Transverse colon (tissue), 3 donors: ENCODE measurements around the gene ZBTB16.

Experiments used
- POLR2A ChIP-seq: fragments of 450-650 bp; IDR thresholded peaks from one replicate; pipeline ENCODE4 v1.6.1; 2016; ENCODE audit warnings: antibody characterized with exemption, mild to moderate bottlenecking, moderate library complexity
- TF ChIP-seq, protein P1 (sequence below), 5 experiments: fragments of 200-600 bp in 3 of 5; fragments of 450-650 bp in 2 of 5; sonication (generic) in 3 of 5; IDR thresholded peaks; 1 replicate in 2 of 5; 2 replicates in 3 of 5; pipeline ENCODE4 v1.5.1; 2016 to 2017; ENCODE audit warnings: antibody characterized with exemption in 5 of 5, inconsistent platforms in 3 of 5, mild to moderate bottlenecking in 2 of 5, moderate library complexity in 1 of 5

DNA sequence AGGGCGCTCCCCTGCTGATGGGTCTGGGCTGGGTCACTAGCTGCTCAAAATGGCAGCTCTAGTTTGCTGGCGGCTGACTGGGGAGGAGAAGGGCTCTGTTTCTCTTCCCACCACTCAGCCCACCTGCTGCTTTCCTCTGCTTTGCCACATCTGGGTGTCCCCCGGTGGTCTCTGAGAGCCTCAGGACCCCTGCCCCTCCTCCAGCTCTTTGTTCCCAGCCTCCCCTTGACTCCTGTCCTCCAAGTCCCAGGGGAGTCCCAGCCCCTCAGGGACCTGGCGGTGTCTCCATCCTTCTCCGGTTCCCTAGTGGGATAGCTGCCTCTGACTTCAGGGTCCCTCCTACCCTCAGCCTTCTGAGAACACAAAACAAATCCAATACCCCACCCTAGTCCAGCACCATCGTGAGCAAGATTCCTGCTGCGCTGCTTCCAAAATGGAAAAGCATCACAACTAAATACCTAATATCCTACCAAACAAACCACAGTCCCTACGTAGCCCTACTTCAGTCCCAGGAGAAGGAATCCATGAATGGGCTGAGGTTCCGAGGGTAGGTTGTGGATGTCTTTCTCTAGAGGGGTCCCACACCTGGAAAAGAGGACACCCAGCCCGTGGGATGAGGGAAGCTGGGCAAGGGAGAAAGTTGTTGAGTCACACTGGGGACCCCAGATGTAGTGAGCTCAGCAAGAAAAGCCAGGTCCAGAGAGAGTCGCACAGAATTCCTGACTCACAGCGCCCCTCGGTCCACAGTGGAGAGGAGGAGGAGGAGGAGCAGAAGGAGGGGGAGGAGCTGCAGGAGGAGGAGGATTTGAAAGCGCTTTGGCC is 191.7 kb downstream of the ZBTB16 start:
- TF ChIP-seq, protein P1, sequence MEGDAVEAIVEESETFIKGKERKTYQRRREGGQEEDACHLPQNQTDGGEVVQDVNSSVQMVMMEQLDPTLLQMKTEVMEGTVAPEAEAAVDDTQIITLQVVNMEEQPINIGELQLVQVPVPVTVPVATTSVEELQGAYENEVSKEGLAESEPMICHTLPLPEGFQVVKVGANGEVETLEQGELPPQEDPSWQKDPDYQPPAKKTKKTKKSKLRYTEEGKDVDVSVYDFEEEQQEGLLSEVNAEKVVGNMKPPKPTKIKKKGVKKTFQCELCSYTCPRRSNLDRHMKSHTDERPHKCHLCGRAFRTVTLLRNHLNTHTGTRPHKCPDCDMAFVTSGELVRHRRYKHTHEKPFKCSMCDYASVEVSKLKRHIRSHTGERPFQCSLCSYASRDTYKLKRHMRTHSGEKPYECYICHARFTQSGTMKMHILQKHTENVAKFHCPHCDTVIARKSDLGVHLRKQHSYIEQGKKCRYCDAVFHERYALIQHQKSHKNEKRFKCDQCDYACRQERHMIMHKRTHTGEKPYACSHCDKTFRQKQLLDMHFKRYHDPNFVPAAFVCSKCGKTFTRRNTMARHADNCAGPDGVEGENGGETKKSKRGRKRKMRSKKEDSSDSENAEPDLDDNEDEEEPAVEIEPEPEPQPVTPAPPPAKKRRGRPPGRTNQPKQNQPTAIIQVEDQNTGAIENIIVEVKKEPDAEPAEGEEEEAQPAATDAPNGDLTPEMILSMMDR (IDR thresholded peaks at IDR 0.05), result no peak
- no peak for TF ChIP-seq POLR2A
